HL-60 (cell line): ENCODE results near the gene CA6.
A peak's percentile ranks its signal among the peaks of the same experiment; 100 is the strongest.

Experiments used
- DNase-seq, 2 experiments: peaks; one replicate each; pipeline ENCODE4 v3.0.0-alpha.2; 2010 to 2020; ENCODE audit warnings: low read depth in 1 of 2, low spot score in 1 of 2
- H3K27ac ChIP-seq: fragments of 250-450 bp; sonication (Bioruptor Pico); replicated peaks from 2 replicates; pipeline ENCODE4 v1.5.1; 2020; ENCODE audit warnings: mild to moderate bottlenecking, moderate library complexity
- H3K27me3 ChIP-seq: fragments of 250-450 bp; sonication (Bioruptor Pico); 2 replicates; pipeline ENCODE4 v1.5.1; 2021; ENCODE audit warnings: mild to moderate bottlenecking, moderate library complexity; ENCODE audit not compliant: insufficient read depth, poor library complexity, severe bottlenecking
- H3K4me3 ChIP-seq: replicated peaks from 2 replicates; pipeline ENCODE4 v1.5.1; 2011; ENCODE audit warnings: mild to moderate bottlenecking, control low read depth, low read length; ENCODE audit not compliant: insufficient read depth
- CTCF ChIP-seq: IDR thresholded peaks from one replicate; pipeline ENCODE4 v1.5.1; 2011; ENCODE audit warnings: low read length, control low read depth, inconsistent platforms; ENCODE audit not compliant: insufficient read depth
- GABPA ChIP-seq: IDR thresholded peaks from 2 replicates; pipeline ENCODE4 v1.6.1; 2012; ENCODE audit warnings: low read depth
- POLR2AphosphoS5 ChIP-seq: IDR thresholded peaks from 2 replicates; pipeline ENCODE4 v1.6.1; 2012; ENCODE audit warnings: low read depth
- REST ChIP-seq: IDR thresholded peaks from 2 replicates; pipeline ENCODE4 v1.6.1; 2012; ENCODE audit warnings: low read depth; ENCODE audit not compliant: insufficient replicate concordance
- SPI1 ChIP-seq: IDR thresholded peaks from 2 replicates; pipeline ENCODE4 v1.6.1; 2012; ENCODE audit warnings: low read depth, mild to moderate bottlenecking, borderline replicate concordance

CA6 gene

GRCh38 chr1:8939000-8939265, 6.7 kb upstream of the CA6 start:
- Histone ChIP-seq H3K4me3 (no peak overlapping the region), H3K27ac (peak overlapping the region; percentile 75), H3K27me3 (no peaks in the 10 kb centered on the region)
- TF ChIP-seq POLR2AphosphoS5 (no peak), REST (no peak), GABPA (no peak), CTCF (no peak), SPI1 (no peak)
- DNase-seq, result no peak

GRCh38 chr1:8939362-8939995, 6.2 kb upstream of the CA6 start:
- DNase-seq, result peak; percentile 38 to 57
- Histone ChIP-seq H3K27me3 (no peaks in the 10 kb centered on the region), H3K4me3 (no peak overlapping the region), H3K27ac (peak overlapping the region; percentile 75)
- TF ChIP-seq SPI1 (no peak), POLR2AphosphoS5 (no peak)

GRCh38 chr1:8941906-8942305, 3.8 kb upstream of the CA6 start:
- no peak for DNase-seq
- H3K27ac ChIP-seq, result no peak overlapping the region
- H3K4me3 ChIP-seq, result no peak overlapping the region
- H3K27me3 ChIP-seq, result no peaks in the 10 kb centered on the region
- TF ChIP-seq REST (no peak), POLR2AphosphoS5 (no peak), GABPA (no peak), CTCF (no peak), SPI1 (no peak)

GRCh38 chr1:8943498-8944405, 1.9 kb upstream of the CA6 start:
- no peak overlapping the region for H3K27ac ChIP-seq
- no peak for DNase-seq

More at GRCh38 chr1:8943498-8944405, 1.9 kb upstream of the CA6 start:
- Histone ChIP-seq H3K4me3 (no peak overlapping the region), H3K27me3 (no peaks in the 10 kb centered on the region)
- TF ChIP-seq POLR2AphosphoS5, result no peak
- TF ChIP-seq CTCF, result no peak
- no peak for TF ChIP-seq SPI1
- TF ChIP-seq REST, result no peak
